ENCODE data around the gene EXOSC9.

DNA sequence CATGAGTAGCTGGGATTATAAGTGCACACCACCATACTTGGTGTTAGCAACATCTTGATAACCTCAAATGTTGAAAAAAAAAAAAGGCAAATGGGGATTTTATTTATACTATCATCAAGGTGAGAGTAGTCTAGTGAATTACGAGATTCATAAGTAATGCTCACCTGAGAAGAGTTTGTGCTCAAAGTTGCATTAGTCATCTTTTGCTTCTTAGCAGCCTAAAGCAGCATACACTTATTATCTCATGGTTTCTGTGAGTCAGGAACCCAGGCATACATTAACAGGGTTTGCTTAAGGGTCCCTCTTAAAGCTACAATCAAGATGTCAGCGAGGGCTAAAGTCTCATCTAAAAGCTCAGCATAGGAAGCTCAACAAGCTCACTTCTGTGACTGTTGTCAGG, 8.2 kb upstream of the EXOSC9 start:
- TF ChIP-seq, protein P1, sequence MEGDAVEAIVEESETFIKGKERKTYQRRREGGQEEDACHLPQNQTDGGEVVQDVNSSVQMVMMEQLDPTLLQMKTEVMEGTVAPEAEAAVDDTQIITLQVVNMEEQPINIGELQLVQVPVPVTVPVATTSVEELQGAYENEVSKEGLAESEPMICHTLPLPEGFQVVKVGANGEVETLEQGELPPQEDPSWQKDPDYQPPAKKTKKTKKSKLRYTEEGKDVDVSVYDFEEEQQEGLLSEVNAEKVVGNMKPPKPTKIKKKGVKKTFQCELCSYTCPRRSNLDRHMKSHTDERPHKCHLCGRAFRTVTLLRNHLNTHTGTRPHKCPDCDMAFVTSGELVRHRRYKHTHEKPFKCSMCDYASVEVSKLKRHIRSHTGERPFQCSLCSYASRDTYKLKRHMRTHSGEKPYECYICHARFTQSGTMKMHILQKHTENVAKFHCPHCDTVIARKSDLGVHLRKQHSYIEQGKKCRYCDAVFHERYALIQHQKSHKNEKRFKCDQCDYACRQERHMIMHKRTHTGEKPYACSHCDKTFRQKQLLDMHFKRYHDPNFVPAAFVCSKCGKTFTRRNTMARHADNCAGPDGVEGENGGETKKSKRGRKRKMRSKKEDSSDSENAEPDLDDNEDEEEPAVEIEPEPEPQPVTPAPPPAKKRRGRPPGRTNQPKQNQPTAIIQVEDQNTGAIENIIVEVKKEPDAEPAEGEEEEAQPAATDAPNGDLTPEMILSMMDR (IDR thresholded peaks at IDR 0.05), result no peak
- TF ChIP-seq POLR2A (IDR thresholded peaks at IDR 0.05; ENCODE audit: low read depth) (no peak), EP300 (IDR thresholded peaks at IDR 0.05) (no peak), POLR2AphosphoS5 (IDR thresholded peaks at IDR 0.05) (no peak)

Data from esophagus muscularis mucosa (tissue), 4 donors.